Gastrocnemius medialis (tissue), 4 donors: ENCODE results near the gene LEFTY1. TPM values are rescaled to one million over a fixed set of nuclear protein-coding genes. Genes with fewer than 3 reads are reported as not detected.

Experiments
- ATAC-seq, 2 donors: fragments of 150-250 bp; one replicate each; pipeline ENCODE4 v1.9.1; 2016
- DNase-seq, 2 donors: peaks; one replicate each; pipeline ENCODE4 v3.0.0-alpha.2; 2019
- H3K27ac ChIP-seq, 4 donors: fragments of 200-600 bp; sonication (generic); 1 replicate in 1 of 4; 2 replicates in 3 of 4; pipeline ENCODE4 v1.5.1; 2016 to 2018; ENCODE audit warnings: mild to moderate bottlenecking in 2 of 4, moderate library complexity in 1 of 4
- H3K27me3 ChIP-seq, 3 donors: fragments of 200-600 bp; sonication (generic) in 2 of 3; 1 replicate in 1 of 3; 2 replicates in 2 of 3; pipeline versions ENCODE4 v1.5.1 to v1.6.0; 2016 to 2019; ENCODE audit warnings: mild to moderate bottlenecking in 1 of 3, moderate library complexity in 1 of 3
- H3K36me3 ChIP-seq, 2 donors: fragments of 200-600 bp; sonication (generic) in 1 of 2; one replicate each; pipeline ENCODE4 v1.5.1; 2017 to 2018
- H3K4me1 ChIP-seq, 2 donors: fragments of 200-600 bp; sonication (generic) in 1 of 2; one replicate each; pipeline ENCODE4 v1.5.1; 2016 to 2017; ENCODE audit warnings: mild to moderate bottlenecking in 2 of 2
- H3K4me3 ChIP-seq, 4 donors: fragments of 200-600 bp; sonication (generic) in 3 of 4; 1 replicate in 1 of 4; 2 replicates in 3 of 4; pipeline ENCODE4 v1.5.1; 2016 to 2019; ENCODE audit warnings: mild to moderate bottlenecking in 2 of 4
- H3K9me3 ChIP-seq, 3 donors: fragments of 200-600 bp; sonication (generic) in 2 of 3; 1 replicate in 1 of 3; 2 replicates in 2 of 3; pipeline ENCODE4 v1.5.1; 2016 to 2019
- POLR2A ChIP-seq, 2 donors: fragments of 450-650 bp; IDR thresholded peaks; one replicate each; pipeline ENCODE4 v1.6.1; 2017; ENCODE audit warnings: antibody characterized with exemption in 2 of 2, mild to moderate bottlenecking in 2 of 2, moderate library complexity in 2 of 2
- in situ Hi-C, 4 donors: fragments of 200-750 bp; cut with MboI; loops; one replicate each; pipeline versions ENCODE4 v1.15.0 to v1.8.0; 2017; ENCODE audit warnings: low sequenced_read_pairs in 4 of 4
- intact Hi-C: fragments of 100-400 bp; cut with DNase I; formaldehyde crosslinking; loops from one replicate; pipeline ENCODE4 v1.15.1; 2023; ENCODE audit warnings: low total_unique reads
- total RNA-seq, 4 donors: library from RNA; depleted of rRNA; stranded (reverse); fragments of >200 nt; gene quantifications; one replicate each; pipeline versions ENCODE4 v1.1.0 to v1.2.3, GENCODE V29; 2016
- TF ChIP-seq, protein P1 (sequence below), 5 experiments: fragments of 450-650 bp in 3 of 5; fragments of 200-600 bp in 2 of 5; sonication (generic) in 2 of 5; IDR thresholded peaks in 4 of 5; conservative IDR thresholded peaks in 1 of 5; 1 replicate in 4 of 5; 2 replicates in 1 of 5; pipeline ENCODE4 v1.5.1; 2016 to 2019; ENCODE audit warnings: antibody characterized with exemption in 5 of 5, mild to moderate bottlenecking in 3 of 5, moderate library complexity in 3 of 5

The LEFTY1 gene
- total RNA-seq, 4 donors from 2014 or later = 0.97 TPM; not detected in 3

- no peak for DNase-seq
- ATAC-seq = no peak
- Histone ChIP-seq H3K36me3 (peaks cover 0 to 24% of the 10 kb centered on the region in 2 donors), H3K27ac (no peak overlapping the region), H3K4me1 (peaks cover 6% of the 10 kb centered on the region in 2 donors), H3K9me3 (no peaks in the 10 kb centered on the region), H3K4me3 (no peak overlapping the region), H3K27me3 (no peaks in the 10 kb centered on the region)
- intact Hi-C loops = no loop called here
- in situ Hi-C loops = loop anchor here in 2 of 4 donors (10.0 kb wide), 2 partner anchors 141 to 441 kb away; partner anchors contain the start of gene SRP9 (in 2 of the 2)
- TF ChIP-seq, protein P1, sequence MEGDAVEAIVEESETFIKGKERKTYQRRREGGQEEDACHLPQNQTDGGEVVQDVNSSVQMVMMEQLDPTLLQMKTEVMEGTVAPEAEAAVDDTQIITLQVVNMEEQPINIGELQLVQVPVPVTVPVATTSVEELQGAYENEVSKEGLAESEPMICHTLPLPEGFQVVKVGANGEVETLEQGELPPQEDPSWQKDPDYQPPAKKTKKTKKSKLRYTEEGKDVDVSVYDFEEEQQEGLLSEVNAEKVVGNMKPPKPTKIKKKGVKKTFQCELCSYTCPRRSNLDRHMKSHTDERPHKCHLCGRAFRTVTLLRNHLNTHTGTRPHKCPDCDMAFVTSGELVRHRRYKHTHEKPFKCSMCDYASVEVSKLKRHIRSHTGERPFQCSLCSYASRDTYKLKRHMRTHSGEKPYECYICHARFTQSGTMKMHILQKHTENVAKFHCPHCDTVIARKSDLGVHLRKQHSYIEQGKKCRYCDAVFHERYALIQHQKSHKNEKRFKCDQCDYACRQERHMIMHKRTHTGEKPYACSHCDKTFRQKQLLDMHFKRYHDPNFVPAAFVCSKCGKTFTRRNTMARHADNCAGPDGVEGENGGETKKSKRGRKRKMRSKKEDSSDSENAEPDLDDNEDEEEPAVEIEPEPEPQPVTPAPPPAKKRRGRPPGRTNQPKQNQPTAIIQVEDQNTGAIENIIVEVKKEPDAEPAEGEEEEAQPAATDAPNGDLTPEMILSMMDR (IDR thresholded peaks at IDR 0.05 in 4 of 5, conservative IDR thresholded peaks at IDR 0.05 in 1 of 5) = no peak
- no peak for TF ChIP-seq POLR2A (IDR thresholded peaks at IDR 0.05)
These were observed 26.6 kb upstream of the LEFTY1 start for GRCh38 chr1:225915538-225915991.

DNA sequence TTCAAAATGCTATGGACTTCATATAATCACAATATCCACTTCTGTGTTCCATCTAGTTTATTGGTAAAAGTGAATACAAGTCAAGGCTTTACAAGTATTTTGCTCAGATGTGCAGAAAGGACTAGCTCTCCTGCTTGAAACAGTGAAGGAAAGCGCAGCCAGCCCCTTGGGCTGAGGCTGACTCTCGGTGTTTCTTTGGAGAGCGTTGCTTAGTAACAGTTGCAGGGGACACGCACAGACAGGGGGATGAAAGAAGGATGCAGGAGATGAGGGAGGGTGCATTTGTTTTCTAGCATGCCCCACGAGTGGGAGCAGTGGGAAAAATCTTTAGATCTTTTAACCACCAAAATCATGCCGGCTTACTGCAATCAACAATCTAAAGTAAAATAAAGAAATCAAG is 26.0 kb upstream of the LEFTY1 start:
- DNase-seq = no peak
- Histone ChIP-seq H3K4me1 (peaks cover 1 to 4% of the 10 kb centered on the region in 2 donors), H3K36me3 (peaks cover 0 to 18% of the 10 kb centered on the region in 2 donors), H3K27me3 (no peaks in the 10 kb centered on the region), H3K27ac (no peak overlapping the region), H3K9me3 (no peaks in the 10 kb centered on the region), H3K4me3 (no peak overlapping the region)
- in situ Hi-C loops = loop anchor here in 2 of 4 donors (5.0 to 10.0 kb wide), 3 partner anchors 140 to 440 kb away; partner anchors contain the start of gene SRP9 (in 2 of the 2)
- ATAC-seq = no peak
- TF ChIP-seq, protein P1 (IDR thresholded peaks at IDR 0.05 in 4 of 5, conservative IDR thresholded peaks at IDR 0.05 in 1 of 5) = no peak
- no peak for TF ChIP-seq POLR2A (IDR thresholded peaks at IDR 0.05)
- intact Hi-C loops = loop anchor here (5.0 kb wide), 1 partner anchor 38 kb away; no protein-coding TSS in a partner anchor

GRCh38 chr1:225914391-225914790 is 25.4 kb upstream of the LEFTY1 start:
- no peak for DNase-seq
- in situ Hi-C loops (loop anchor here in 2 of 4 donors (5.0 to 10.0 kb wide), 3 partner anchors 140 to 440 kb away; partner anchors contain the start of gene SRP9 (in 2 of the 2)), intact Hi-C loops (loop anchor here (5.0 kb wide), 1 partner anchor 37 kb away; no protein-coding TSS in a partner anchor)
- no peak overlapping the region for H3K27ac ChIP-seq
- H3K36me3 ChIP-seq = peaks cover 0 to 18% of the 10 kb centered on the region in 2 donors
- ATAC-seq = no peak
- H3K9me3 ChIP-seq = no peaks in the 10 kb centered on the region
- no peaks in the 10 kb centered on the region for H3K4me1 ChIP-seq
- TF ChIP-seq, protein P1 (IDR thresholded peaks at IDR 0.05 in 4 of 5, conservative IDR thresholded peaks at IDR 0.05 in 1 of 5) = no peak
- TF ChIP-seq POLR2A (IDR thresholded peaks at IDR 0.05) = no peak
- no peak overlapping the region for H3K4me3 ChIP-seq
- no peaks in the 10 kb centered on the region for H3K27me3 ChIP-seq

DNA sequence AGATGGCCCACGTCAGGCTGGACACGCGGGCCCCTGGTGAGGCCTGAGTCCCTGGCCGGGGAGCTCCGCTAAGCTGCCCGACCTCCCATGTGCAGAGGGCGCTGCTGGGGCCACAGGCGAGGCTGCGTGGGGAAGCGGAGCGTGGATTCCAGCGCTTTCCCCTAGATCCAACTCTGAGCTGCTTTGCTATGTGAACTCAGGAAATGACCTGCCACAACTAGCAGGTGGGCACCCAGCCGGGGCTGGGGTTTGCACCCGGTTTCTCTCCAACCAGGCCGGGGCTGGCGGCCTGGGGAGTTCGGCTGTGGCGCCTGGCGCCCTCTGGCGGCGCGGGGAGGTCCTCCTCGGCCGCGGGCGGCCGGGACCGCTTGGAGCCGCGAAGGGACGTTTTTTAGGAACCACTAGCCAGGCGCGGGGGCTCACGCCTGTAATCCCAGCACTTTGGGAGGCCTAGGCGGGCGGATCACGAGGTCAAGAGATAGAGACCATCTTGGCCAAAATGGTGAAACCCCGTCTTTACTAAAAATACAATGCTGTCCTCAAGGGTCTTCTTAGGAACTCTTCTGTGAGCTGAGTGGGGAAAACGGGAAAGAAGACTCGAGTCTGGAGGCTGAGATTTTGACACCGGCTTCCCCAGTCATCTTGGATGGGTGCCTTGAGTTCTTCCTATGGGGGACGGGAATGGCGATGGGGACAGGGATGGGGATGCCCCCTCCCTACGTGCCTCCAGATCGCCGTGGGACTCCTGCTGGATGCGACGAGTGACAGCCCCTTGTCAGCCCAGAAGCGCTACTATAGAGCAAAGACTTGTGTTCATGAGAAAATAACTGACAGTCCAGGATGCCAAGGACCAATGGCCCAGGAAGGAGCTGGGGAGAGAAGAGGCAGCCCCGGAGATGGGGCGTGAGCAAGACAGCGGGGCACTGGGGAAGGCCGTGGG is 22.5 kb upstream of the LEFTY1 start:
- peak overlapping the region in 2 of 4 donors; percentile 10 to 17 for H3K4me3 ChIP-seq
- TF ChIP-seq, protein P1 (IDR thresholded peaks at IDR 0.05 in 4 of 5, conservative IDR thresholded peaks at IDR 0.05 in 1 of 5) = peak; percentile 66 to 92 (median 83)
- no peak for TF ChIP-seq POLR2A (IDR thresholded peaks at IDR 0.05)
- no peaks in the 10 kb centered on the region for H3K27me3 ChIP-seq
- in situ Hi-C loops = loop anchor here in 2 of 4 donors (5.0 to 10.0 kb wide), 3 partner anchors 137 to 437 kb away; partner anchors contain the start of gene SRP9 (in 2 of the 2)
- DNase-seq (peak in 1 of 2 donors; percentile 40), ATAC-seq (peak; percentile 55 to 84)
- intact Hi-C loops = loop anchor here (1.0 to 5.0 kb wide), 3 partner anchors 34 to 436 kb away; no protein-coding TSS in a partner anchor
- H3K27ac ChIP-seq = no peak overlapping the region
- H3K4me1 ChIP-seq = no peaks in the 10 kb centered on the region
- H3K9me3 ChIP-seq = no peaks in the 10 kb centered on the region
- no peaks in the 10 kb centered on the region for H3K36me3 ChIP-seq
